NCI-H1417 treated with DMSO at 0.1 percent for 48 hours (cell line): ENCODE data around the gene XAGE5.
"Not testable (repeated sequence)": the region's sequence is repeated elsewhere in the genome, so short reads cannot be mapped to it uniquely, and the experiment has no call there.

Experiments used
- DNase-seq: peaks from one replicate; lab custom pipeline; 2025; lab: John Stamatoyannopoulos, UW

Gene XAGE5

GRCh38 chrX:52811065-52811625 lies at the start of gene XAGE5:
TSS of gene XAGE5 (plus strand) at chrX:52811287. CDS start at chrX:52812567, 1,280 bp downstream.
- no peak for DNase-seq

GRCh38 chrX:52765983-52766382 lies 45.1 kb upstream of the XAGE5 start:
- DNase-seq = not testable (repeated sequence)

DNA sequence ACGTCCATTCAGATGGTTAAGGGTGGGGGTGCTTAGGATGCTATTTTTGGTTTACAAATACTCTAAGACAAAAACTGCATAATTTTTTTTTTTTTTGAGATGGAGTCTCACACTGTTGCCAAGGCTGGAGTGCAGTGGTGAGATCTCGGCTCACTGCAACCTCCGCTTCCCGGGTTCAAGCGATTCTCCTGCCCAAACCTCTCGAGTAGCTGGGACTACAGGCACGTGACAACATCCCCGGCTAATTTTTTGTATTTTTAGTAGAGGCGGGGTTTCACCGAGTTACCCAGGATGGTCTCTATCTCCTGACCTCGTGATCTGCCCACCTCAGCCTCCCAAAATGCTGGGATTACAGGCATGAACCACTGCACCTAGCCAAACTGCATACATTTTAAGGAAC lies 37.6 kb upstream of the XAGE5 start:
- not testable (repeated sequence) for DNase-seq

- DNase-seq = not testable (repeated sequence)
Observed at GRCh38 chrX:52797327-52797726, 13.8 kb upstream of the XAGE5 start, which contains the start of gene SPANXN5. TSS of gene SPANXN5 (minus strand) at chrX:52797427. CDS start at chrX:52797348, 79 bp downstream.

GRCh38 chrX:52804876-52805275 lies 6.2 kb upstream of the XAGE5 start:
- DNase-seq = not testable (repeated sequence)

- no peak for DNase-seq
Observed at GRCh38 chrX:52819788-52820187, 8.7 kb downstream of the XAGE5 start.

DNA sequence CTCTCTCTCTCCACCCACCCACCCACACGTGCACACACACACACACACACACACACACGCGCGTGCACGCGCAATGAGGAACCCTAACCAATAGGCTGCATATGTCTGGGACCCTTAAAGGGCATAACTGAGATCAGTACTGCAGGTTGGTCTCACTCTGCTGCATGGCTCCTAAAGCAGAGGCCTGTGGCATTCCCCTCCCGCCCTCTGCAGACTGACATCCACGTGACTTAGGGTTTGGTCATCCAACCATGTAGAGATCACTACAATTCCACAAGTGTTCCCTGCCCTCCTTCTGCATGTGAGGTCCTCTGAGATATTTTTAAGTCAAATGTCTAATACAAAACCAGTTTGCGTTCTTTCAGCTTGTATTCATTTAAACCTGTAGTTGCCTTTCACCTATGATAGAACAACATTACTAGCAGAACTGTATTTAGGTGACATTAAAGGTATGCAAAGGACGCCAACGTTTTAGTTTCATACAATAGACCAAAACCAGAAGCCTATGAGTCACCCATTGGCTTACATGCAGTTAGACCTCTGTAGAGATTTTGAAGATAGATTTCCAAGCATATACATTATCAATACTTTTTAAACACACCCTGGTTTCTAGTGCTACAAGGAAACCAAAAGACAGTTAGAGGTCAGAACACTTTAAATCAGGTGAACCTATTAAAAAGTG lies 10.1 kb downstream of the XAGE5 start:
- no peak for DNase-seq

DNA sequence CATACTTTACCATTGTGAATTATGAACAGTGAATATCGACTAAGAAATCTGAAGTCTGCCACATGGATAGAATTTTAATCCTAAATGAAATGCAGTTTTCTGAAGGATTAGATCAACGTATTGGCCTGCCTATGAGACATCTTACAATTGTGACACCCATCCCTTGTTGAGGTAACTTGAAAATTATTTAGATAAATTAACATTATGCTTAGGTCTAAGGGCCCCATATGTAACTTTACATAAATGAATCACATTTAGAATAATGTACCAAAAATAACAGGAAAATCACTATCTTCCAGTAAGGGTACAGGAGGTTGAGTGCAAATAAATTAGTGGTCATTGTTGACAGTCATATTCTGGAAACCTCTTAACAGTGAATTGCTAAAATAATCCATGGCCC lies 13.5 kb downstream of the XAGE5 start:
- no peak for DNase-seq

DNA sequence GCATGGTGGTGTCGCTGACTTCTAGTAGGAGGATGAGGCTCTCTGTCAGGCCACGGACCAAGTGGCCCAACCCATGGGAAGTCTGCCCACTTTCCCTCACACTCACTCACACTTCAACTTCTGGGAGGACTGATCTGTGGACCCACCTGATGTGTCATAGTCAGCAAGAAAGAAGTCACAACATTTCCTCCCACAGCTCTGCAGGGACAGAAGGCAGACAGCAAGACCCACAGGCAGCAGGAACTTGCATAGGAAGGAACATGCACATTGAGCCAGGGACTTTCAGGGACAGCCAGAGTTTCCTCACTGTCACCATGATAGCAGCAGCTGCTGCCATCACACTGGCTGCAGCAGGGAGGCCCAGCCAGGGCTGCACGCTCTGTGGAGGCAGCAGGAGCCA lies 19.5 kb downstream of the XAGE5 start:
- no peak for DNase-seq

DNA sequence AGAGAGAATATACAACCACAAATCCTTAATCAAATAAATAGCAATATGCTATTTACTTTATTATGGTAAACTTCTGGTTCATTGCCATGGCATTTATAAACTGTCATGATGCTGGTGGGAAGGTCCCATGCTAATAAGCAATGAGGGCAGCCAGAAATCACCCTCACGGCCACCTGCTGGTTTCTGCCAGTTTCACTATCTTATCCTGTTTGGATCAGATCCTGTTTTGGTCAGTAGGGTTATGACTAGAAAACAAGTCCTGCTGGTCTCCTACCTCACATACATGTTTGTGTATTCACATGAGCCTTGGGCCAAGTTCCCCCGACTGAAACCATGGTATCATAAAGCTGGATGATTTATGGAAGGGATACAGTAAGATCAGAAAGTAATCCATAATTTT lies 28.1 kb downstream of the XAGE5 start:
- DNase-seq = no peak

- not testable (repeated sequence) for DNase-seq
Observed at GRCh38 chrX:52843619-52844018, 32.5 kb downstream of the XAGE5 start.

GRCh38 chrX:52852110-52852860 lies 41.2 kb downstream of the XAGE5 start:
- DNase-seq = no peak

DNA sequence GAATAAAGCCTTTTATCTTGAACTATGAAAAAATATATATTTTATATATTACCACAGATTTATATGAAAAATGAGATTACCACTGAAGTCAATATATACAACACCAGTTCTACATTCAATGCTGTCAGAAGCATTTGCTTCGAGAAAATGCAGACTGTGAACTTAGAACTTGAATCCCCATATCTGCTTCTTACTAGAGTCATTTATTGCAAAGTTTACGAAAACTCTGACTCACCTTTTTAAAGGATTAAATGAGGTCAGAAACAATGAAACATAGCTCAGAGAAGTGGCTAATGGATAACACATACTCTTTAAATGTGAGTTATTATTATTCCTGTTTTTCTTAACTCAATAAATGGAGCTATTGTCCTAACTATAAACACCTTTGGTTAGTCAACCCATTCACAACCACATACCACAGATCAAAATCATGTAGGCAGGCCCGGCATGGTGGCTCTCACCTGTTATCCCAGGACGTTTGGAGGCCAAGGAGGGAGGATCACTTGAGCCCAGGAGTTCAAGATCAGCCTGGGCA lies 46.0 kb downstream of the XAGE5 start:
- DNase-seq = not testable (repeated sequence)

DNA sequence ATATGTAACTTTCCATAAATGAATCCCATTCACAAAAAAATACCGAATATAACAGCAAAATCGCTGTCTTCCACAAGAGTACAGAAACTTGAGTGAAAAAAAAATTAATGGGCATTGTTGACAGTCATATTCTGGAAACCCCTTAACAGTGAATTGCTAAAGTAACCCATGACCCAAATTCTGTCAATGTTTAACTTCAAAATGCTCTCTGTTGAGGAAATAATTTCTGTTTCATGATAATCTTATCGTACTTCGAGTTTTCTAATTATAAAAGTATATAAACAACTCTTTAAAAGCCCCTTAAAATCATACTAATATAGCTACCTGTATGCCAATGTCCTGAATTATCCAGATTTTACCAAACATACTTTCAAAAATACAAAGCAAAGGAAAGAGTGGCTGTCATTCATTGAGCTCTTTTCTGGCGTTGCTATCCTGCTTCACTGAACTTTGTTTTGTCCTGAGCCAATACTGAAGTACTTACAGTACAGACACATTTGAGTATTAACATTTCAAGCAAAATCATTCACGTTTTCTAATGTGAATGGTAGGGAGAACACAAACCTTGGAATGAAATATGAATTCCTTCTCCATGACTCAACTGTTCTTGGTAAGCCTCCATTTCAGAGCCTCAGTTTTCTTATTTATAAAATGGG lies 54.4 kb downstream of the XAGE5 start:
- no peak for DNase-seq
